T-helper 2 cell (primary cell): ENCODE measurements around the gene G0S2.

Experiments
- DNase-seq, 5 experiments: peaks; one replicate each; pipeline versions ENCODE4 v3.0.0 to v3.0.0-alpha.2; 2012 to 2022
- total RNA-seq, 2 donors: gene quantifications; one replicate each; lab custom pipeline; 2026; lab: John Stamatoyannopoulos, UW

Gene G0S2
- total RNA-seq = 0 reads per million in 2 donors

DNA sequence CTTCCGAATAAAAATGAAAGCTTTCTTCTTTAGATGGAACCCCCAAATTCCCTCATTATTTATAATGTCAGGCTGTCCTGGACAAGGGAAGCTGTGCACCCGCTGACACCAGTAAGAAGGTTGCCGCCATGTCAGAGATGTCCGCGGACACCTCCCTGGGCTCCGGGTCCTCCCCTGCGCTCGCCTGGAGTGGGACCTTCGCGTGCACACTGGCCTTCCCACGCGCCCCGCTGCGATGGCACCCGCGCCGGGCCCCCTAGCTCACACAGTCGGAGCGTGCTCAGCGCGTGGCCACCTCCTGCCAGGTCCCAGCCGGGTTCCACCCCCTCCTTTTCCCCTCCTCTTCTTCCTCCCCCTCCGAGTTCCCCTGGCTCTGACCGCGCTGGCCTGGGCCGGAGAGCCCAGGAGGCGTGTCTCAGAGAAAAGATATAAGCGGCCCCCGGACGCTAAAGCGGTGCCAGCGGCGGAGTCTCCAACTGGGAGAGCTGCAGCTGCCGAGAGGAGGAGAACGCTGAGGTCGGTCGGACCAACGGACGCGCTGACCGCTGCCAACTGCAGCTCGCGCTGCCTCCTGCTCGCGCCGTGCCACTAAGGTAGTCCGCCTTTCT lies at the start of gene G0S2:
Gene G0S2, plus strand, starts transcription at position 456 of the 608 bp plus-strand sequence. CDS start 273 bp downstream, outside the sequence.
- DNase-seq = peak in 1 of 5 experiments; percentile 6

- no peak for DNase-seq
These were observed 49.4 kb upstream of the G0S2 start for GRCh38 chr1:209625791-209626285.

DNA sequence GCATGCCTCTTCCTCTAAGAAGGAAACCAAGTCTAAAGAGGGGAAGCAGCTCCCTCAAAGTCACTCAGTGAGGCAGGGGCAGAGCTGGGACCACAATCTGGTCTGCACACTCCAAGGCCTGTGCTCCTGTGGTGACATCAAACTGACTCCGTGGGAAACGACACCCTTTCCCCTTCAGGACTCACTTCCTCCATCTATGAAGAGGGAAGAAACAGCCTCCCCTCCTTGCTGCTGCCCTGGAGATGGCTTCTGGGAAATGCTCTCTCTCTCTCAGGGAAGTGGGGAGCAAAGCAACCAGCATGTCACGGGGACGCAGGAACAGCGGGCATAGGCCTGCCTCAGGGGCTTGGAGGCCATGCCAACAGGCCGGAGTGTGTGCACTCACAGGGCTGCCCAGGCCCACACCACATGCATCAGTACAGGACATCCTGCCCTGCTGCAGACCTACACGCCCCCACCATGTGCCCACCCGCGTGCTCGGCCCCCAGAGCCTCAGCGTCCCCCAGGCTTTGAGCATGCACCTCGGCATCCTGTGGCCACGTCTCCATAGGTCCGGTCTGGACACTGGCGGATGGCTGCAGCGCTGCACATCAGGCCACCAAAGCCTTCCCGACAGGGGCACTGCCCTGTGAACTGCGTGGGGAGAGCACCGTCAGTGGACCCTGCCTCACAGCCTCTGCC lies 48.7 kb upstream of the G0S2 start:
- no peak for DNase-seq

GRCh38 chr1:209627027-209627731 lies 48.0 kb upstream of the G0S2 start:
- DNase-seq = no peak

DNA sequence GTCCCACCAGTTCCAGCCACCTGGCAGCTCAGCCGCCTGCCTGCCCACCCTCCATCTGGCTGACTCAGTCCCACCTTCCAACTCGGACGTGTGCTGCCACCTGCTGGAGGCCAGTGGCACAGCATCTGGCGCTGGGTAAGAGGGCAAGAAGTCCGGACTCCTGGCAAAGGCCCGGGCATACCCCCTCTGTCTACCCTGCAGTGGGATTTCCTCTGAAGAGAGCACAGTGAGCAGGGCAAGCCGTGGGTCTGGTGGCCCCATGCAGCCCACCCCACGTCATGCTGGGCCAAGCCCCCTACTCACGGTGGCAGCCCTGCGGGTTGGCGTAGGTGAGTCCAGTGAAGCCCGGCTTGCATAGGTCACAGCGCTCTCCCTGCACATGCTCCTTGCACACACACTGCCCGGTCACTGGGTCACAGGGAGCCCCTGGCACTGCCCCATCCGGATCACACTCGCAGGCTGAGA lies 47.4 kb upstream of the G0S2 start:
- peak; percentile 32 to 70 (median 54) for DNase-seq

DNA sequence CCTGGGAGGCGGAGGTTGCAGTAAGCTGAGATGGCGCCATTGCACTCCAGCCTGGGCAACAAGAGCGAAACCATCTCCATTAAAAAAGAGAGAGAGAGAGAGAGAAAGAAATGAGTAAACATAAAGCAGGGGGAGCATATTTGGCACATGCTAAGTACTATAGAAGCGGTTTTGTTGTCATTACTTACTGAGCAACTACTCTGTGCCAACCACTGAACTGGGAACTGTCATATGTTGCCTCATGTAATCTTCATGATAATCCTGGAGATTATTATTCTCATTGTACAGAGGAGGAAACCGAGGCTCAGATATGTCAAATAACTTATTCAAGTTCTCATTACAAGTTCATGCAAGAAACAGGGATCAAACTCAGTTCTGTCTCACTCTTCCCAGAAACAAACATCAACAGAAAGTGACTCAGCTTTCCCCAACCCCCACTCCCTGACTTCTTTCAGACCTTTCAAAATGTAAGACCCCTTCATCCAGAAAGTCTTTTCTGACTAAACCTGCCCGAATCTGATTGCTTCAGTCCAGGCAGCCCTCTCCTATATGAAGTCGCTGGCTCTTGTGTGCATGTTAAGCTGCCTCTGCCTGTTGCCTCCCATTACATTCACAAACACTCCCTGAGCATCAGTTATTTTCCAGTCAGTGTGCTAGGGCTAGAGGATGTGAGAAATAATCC lies 46.5 kb upstream of the G0S2 start:
- no peak for DNase-seq

GRCh38 chr1:209629621-209630382 lies 45.4 kb upstream of the G0S2 start:
- DNase-seq = no peak

DNA sequence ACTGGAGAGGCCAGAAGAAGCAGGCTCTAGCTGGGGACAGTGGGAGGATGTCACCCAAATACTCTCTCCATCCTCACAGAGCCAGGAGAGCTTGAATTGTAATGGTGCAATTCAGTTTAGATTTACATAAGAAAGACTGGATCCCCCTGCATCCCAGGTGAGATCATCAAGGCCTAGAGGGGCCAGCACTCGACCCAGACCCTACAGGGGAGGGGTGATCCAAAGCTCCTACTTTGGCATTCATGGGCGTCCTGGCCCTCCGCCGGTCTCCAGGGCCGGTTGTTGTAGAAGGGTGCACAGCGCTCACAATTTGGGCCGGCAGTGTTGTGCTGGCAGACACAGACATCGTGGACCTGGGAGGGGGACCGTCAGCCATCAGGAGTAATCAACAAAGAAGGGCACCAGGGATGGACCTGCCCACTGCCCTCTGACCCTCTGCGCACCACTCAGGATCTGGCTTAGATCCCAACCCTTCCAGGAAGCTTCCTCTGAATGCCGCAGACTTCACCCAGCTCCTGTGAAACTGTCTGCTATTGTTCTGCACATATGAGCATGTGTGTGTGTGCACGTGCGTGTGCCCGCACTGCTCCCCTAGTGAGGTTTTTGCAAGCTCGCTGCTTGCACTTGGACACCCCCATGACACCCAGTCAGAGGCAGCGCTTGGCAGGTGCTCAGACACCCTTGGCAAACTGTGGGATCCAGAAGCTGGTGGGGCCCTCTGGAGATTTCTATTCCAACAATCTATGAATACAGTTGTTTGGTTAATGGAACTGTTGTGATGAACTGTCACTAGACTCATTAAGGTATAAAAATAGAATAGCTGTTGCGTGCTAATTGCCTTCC lies 44.6 kb upstream of the G0S2 start:
- no peak for DNase-seq

DNA sequence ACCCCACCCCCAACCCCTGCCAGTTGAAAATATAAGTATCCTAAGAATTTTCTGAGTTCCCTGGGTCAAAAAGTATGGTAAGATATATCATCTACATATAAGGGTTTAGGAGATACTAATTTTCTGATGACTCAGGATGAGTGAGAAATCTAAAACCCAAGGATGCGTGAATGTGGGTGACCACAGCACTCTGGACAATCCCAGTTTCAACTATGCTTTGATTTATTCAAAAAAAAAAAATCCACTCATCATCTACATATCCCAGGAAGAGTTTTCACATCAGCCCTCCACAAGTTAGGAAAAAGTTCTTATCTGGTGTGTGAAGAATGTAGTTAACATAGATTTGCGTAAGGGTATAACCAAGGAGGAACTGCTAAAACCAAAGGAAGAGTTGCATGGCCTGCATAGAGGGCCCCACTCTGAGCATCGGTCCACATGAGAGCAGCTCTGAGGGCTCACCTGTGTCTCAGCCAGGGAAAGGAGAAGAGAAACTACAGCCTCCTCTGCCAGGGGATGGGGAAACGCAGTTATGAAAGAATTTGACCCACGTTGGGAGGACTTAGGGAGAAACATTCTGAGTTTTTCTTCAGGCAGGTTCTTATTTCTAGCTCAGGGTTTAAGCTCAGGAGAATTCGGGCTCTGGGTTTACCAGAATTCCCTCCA lies 41.7 kb upstream of the G0S2 start:
- no peak for DNase-seq

DNA sequence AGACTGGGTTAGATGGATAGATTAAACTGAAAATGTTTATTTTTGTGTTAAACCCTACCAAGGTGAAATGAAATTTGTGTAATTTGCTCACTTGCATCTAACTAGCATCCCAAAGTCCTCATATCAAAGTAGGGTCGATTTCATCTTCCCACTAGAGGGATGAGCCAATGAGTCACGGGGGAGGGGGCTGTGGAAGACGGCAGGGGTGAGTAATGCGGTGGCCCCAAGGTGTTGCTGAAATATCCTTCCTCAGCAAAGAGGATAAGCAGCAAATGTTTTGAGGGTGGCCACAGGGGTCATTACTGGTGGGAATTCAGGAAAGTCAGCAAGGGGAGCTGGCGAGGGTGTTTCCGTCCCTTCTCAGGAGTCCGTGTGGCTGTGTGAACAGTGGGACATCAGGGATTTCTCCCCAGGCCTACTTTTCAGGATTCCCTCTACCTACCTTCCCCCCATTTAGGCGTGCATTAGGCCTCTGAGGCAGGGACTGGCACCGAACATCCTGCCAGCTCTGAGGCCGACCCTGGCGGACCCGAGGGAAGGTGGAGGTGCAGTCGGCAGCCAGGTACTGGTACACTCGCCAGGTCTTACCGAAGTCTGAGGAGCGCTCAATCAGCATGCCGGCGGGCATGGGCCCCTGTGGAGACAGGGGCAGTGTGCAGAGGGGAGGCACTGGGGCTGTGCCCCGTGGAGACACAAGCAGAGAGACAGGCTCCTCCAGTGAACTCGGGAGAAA lies 41.0 kb upstream of the G0S2 start:
- DNase-seq = no peak

- DNase-seq = no peak
These were observed 39.4 kb upstream of the G0S2 start for GRCh38 chr1:209635850-209636249.

GRCh38 chr1:209641832-209642172 lies 33.4 kb upstream of the G0S2 start:
- no peak for DNase-seq

GRCh38 chr1:209642816-209643215 lies 32.4 kb upstream of the G0S2 start:
- DNase-seq = no peak

- no peak for DNase-seq
These were observed 31.8 kb upstream of the G0S2 start for GRCh38 chr1:209643285-209644020.

GRCh38 chr1:209645574-209646452 lies 29.4 kb upstream of the G0S2 start:
- no peak for DNase-seq

DNA sequence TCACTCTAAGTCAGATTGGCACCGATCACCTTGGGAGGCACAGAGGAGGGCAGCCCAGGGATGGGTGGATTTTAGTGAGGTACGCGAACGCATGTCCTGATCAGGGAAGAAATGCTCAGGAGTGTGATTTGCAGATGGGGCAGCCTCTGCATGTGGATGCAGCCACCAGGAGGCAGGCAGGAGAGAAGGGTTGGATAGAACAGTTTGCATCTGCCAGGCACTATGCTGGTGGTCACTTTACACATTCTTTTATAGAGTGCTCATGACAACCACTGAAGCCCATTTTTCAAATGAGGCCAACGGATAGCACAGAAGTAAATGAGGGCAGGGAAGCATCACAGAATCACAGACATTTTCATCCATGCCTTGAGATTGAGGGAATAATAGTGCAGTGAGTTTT lies 28.7 kb upstream of the G0S2 start:
- no peak for DNase-seq

- DNase-seq = no peak
These were observed 28.1 kb upstream of the G0S2 start for GRCh38 chr1:209647156-209647555.

GRCh38 chr1:209648346-209648745 lies 26.9 kb upstream of the G0S2 start:
- DNase-seq = no peak
